HG03159 (cell line): ENCODE measurements around the gene PPFIBP2.

ENCODE experiments used
- ATAC-seq: cut with Tn5 transposase; IDR thresholded peaks from one replicate; pipeline ENCODE4 v1.9.1; 2021; ENCODE audit warnings: mild to moderate bottlenecking, moderate library complexity; ENCODE audit not compliant: unreplicated experiment

PPFIBP2 gene

DNA sequence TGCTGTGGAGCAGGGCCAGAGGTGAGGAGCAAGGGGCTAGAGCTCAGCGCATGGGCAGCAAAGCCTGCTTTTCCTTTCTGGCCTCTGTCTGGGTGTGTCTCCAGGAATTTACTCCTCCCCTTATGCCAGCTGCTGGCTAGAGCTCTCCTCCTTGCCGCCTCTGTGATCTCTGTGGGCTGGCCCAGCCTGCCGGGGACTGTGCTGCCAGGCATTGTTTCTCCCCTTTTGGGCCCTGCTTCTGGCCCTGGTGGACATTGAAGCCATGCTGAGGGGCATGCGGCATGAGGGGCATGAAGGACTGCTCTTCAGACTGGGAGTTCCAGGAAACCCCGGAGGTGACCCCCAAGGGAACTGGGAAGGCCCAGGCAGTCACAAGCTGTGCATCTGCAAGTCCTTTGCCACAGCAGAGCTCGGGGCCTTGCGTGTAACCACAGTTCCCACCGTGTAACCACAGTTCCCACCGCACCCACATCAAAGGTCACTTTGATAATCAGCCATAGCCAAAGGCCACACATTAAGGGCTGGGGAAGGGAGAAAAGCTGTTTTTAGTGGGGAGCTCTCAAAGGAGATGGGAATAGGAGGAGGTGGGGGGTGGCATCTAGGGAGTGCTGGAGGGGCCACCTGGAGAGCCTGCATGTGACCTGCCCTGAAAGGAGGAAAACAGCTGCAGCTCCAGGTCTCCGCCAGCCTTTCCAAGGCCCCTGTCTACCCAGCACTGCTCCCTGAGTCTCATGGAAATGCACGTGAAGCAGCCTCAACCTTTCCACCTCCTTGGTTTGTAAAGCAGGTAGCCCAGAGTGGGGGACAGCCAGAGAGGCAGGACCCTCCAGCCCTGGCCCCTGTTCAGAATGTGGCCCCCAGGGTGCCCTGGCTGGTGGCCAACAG is 62.3 kb downstream of the PPFIBP2 start:
- no peak for ATAC-seq

DNA sequence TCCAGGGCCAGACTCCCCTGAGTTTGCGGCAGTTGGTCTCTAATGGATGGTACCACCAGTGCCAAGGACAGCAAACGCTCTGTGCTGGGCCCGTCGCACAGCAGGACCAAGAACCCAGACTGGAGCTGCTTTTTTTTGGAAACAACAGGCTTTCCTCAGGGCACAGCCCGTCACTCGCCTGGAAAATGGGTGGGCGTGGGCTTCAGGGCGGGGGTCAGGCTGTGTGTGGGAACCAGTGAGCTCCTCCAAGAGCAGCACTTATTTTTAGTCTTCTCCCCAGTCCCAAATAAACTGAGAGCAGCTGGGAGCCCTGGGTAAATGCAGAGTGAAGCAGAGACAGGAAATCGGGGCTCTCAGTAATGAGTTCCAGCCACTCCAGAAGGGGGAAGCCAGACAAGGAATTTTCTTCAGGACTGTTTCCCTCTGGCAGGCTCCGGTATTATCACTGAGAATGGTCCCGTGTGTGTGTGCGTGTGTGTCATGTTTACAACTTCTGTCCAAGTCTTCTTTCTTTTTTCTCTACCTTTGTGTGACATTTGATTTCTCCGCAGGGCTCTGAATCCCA is 63.0 kb downstream of the PPFIBP2 start:
- no peak for ATAC-seq

DNA sequence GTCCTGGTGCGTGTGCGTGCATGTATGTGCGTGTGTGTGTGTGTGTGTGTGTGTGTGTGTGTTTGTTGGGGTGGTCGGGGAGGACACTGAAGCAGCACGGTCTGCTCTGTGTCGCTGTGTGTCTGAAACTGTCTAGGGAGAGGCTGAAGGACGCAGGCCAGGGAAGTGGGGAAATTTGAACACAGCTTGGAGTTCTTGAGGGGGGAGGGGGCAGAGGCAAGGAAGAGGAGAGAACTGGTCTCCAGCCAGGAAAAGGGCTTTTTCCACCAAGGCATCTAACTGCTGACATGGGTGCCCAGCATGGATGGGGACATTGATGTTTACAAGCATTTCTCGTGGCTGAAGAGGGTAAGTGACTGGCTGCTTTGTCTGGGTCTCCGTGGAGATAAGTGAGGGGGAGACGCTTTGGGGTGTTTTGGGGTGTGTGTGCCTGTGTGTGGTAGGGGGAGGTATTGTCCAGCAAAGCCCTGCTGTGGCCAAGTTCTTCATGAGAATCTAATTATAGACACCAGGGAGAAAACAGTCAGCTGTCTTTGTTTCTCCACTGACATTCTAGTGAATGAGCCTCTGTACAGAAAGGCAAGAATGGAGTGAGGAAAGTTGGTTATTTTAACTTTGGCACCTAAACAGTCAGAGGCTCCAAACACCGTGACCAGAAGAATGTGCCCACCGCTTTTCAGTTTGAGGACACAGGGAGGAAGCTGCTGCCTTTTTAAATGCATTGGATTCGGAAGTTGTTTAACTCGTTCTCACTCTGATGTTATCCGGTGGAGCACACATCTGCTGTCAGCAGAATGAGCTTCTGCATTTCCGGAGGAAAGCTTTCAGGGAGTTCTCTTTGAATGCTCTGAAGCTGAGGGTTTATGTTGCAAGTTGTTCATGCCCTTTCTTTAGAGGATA is 63.7 kb downstream of the PPFIBP2 start:
- no peak for ATAC-seq

DNA sequence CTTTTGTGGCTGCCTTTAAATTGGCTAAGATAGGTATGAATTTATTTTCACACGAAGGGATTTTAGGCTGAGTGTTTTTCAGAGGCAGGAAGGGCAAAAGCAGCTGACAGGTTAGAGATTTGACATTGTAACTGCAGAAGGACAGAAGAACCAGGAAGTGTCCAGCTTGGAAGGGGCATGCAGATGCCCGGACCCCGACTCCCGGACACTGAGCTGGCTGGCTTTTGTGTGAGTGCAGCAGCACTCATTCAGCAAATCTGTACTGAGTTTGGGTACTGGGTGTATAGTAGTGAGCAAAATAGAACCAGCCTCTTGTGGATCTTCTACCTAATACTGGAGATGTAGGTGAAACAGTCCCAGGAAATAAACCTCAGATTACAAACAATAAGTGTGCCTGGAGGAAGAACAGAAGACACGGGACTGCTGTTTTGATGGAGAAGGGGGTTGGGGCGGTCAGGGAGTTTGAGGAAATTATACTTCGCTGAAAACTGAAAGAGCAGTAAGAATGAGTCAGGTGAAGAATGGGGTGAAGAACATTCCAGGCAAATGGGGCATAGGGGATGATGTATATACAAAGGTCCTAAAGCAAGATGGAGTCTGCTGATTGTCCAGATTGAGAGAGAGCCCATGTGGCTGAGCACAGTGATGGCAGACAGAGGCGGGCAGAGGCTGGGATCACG is 64.6 kb downstream of the PPFIBP2 start:
- ATAC-seq = no peak

DNA sequence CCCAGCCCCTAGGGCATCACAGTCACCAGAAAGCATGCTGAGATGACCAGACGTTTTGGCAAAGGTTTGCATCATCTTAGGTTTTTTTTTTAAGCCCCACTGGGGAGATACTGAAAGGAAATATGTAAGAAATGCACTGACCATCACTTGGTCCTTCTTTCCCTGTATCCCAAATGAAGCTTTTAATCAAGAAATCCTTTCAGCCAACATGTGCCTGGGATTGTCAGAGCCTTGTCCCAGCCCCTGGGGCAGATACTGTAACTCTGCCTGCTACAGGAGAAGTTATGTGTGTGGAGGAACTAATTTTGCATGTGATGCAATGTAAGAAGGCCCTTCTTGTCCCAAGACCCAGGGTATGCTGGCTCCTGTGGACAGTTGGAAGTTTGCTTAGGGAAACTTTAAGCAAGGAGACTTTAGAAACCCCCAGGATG is 65.6 kb downstream of the PPFIBP2 start:
- no peak for ATAC-seq

DNA sequence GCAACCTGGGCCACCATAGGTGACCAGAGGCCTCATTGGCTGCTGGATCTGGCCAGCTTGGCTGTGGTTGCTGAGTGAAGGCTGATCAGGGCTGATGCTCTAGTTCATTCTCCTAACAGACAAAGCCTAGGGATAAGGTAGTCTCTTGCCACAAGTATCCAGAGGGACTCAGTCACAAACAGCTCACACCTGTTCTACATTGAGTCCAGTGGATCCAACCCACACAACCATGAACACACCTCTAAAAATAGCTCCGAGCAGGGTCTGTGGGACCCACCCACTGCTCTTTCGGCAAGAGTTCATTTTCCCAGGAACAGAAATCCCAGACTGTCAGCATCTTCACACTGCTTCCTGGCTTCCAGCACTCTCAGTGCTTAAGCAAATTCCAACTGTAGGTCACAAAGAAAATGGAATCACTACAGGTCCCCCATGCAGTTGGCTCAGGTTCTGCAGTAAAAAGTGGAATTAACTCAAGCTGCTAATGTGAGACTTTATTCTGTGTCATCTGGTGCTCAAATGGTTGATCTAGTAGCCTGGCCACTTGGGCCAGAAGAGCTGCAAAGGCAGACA is 67.3 kb downstream of the PPFIBP2 start:
- ATAC-seq = no peak

DNA sequence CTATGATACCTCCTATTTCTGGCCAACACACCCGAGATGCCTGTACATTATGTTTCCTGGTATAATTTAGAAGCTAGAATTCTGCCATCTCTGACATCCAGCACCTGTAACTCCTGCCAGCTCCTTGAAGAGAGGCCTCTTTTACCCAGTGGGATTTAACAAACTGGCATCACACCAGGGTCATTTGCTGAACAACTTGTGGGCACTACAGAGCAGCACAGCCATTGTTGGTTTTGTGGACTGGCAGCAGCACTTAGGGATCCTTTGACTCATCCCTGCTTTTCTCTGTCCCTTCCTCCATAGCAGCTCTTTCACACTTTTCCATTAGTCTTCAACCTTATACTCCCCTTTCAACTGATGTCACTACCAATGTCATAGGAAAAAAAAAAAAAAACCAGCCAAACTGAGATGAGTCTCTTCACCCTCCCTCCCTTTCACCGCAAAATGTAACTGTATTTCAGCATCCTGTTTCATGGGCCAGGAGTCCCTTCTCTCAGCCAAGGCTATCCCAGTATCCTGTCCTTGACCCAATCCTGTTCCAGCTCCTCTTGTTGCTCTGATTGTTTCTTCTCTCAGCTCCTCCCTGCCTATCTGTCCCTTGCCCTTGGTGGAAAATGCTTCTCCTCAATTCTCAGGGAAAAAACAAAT is 68.7 kb downstream of the PPFIBP2 start:
- ATAC-seq = no peak

DNA sequence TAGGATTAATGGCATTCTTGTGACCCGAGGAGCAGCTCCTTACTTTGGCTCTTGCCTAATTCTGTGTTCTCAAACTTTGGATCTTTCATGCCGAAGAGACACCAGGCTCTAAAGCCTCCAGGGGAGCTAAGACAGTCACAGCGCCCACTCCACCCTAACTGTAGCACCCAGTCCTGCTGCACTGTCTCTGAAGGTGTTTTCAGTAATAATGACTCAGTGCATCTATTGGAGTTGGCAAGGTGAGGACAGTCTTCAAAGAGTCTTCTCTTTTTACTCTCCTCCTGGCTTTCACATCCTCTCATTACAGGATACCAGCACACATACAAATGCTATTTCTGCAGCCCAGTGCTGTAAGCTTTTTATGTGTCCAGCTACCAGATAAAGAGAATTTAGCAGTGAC is 69.4 kb downstream of the PPFIBP2 start:
- ATAC-seq = no peak

DNA sequence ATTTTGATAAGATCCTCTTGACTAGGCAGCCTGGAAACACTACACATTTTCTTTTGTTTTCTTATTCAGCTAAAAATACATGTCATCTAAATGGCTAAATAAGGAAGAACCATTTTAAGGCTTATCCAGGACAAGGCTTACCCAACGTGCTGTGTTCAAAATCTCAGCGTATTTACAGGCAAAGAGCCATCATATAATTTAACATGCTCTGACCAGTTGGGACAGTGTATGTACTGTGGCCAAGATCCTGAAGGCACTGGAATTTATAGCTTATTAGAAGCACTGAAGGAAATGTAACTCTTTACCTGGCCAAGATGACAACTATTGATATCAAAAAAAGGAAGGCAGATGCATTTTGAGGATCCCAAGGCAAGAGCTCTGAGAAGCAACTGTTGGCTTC is 71.1 kb downstream of the PPFIBP2 start:
- ATAC-seq = no peak

DNA sequence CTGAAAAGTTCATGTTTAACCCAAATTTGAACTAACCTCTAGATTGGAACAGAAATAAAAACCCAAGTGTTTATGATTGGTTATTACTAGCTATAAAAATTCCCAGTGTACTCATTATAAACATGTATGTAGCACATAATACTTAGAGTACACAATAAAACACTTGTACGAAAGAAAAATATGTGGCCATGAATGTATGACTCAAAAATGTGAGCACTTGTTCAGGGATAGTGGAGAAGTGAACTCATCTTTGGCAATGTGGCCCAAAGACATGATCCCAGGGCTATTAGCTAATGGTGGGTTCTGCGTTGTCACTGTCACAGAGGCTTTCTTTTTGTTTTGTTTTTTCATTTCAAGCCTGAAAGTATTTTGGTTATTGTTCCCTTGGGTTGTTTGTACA is 72.0 kb downstream of the PPFIBP2 start:
- ATAC-seq = no peak

DNA sequence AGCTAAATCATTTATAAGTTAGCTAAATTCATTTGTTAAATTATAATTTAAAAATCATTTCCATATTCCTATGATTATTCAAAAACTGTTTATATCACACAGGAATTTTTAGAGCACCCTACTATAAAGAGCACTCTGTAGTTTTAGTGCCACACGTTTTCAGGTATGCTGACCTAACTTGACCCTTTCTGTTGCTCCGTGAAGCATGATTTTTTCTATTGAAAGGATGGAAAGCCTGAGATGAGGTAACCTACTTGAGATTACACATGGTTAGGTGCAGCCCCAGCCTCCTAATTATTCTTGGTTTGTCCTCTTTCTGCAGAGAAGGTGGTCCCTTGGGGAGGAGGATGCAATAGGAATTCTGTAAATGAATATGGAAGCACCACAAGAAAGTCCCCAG is 72.6 kb downstream of the PPFIBP2 start:
- no peak for ATAC-seq

DNA sequence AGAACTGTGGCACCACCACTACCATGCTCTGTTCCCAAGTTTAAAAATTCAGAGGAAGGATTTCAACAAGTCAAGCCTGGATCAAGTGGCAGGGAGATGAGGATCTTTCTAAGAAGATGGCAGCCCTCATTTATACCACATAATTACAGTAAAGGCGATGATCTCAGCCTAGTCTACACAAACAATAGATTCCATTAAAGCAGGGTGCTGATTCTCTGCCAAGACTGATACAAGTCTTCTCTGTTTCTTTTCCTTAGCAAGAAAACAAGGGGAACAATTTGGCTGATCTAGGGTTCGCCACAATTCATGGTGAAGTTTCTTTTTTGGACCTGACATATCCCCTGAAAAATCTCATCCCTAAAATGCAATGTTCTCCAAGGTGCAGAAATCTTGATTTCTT is 73.9 kb downstream of the PPFIBP2 start:
- ATAC-seq = no peak

DNA sequence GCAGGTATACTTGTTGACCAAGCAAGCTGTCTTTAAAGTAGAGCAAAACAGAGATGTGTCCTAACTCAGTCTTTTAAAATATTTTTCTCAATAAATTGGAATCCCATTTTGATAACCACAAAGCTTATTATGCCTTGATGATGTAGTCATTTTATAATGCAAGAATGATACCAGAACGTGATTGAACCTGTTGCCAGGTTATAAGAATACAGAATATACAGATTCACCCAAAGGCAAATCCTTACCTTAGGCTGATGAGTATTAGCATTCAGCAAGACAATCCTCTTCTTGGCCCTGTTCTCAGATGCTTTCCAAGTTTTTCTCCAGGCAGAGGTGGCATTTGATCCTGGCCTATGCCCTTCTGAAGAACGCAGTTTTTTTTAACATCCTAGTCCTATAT is 76.1 kb downstream of the PPFIBP2 start:
- no peak for ATAC-seq

DNA sequence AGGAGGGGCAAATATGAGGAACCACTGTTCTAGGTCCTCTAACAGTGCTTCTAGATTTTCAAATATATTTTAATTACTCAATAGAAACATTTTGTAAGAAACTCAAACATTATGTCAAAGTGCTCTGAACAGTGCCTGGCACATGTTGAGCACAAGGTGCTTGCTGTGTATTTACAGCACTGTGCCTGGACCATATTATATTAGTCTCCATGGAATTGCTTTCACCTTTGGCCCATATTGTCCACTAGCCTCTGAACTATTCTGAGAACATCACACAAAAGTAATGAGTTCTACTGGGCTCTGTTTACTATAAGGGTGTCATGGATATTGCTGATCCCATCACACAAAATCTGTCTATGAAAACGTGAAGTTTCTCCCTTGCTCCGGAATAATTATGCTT is 76.7 kb downstream of the PPFIBP2 start:
- no peak for ATAC-seq

DNA sequence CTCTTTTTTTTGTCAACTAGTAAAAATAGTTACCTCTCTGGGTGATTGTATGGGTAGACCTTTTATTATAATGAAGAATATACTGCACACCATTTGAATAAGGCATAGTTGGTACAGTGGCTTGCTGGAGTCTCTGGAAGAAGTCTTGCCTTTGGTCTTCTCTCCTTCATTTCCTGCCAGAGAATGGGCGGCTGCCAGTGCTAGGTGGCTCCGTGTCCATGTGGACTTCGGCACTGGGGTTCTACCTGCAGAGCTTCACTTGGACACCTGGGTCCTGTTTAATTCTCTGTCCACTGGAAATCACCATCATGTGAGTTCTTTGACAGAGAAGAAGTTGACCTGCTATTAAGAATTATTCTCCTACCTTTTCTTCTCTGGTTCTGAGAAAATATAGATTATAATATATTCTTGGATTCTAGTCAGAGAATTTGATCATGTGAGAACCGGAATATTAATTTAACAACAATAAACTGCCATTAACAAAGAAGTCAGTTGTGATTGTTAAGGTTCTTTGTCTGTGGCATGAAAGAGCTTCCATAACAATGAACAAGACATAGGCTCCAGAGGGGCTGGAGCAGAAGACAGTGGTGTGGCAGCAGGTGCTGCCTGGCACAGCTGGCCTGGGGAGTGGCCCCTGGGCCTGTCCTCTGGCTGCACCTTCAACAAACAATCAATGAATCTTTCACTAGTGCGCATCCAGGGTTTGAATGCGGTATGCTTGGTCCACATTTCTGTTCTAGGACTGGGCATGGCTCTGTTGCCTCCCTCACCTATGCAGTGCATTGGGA is 77.5 kb downstream of the PPFIBP2 start:
- ATAC-seq = no peak

DNA sequence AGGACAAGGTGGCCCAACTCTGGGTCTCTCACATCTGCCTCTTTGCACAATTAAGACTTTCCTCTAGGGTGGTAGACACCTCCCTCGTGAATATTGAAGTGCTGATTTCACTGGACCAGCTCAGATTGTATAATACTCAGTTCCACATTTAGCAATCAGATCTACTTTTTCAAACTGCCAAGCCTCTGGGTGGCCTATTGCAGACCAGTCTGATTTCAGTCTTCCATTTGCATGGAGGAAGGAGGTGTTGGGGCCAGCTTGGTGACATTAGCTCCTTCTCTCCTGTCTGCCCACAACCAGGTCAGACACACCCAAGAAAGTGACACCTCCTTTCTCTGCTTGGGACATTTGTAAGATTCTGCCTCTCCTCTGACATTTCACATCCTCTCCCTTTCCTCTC is 78.2 kb downstream of the PPFIBP2 start:
- no peak for ATAC-seq

DNA sequence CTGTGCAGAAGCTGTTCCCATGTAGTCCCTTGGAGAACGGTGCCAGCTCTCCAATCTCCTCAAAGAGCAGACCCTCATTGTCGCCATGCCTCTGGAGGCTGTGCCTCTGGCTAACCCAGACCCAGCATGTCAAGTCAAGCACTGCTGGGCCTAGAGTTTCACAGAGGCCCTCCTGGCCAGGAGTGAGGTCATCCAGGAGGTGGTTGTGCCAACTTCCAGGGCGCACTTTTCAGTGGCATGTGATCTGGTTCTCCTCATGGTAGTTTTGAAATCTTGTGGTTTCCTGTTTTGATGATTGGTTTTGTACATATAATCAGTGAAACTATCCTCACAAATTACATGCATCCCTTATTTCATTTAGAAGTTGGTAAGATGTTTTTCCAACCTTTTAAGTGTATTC is 78.9 kb downstream of the PPFIBP2 start:
- ATAC-seq = no peak

DNA sequence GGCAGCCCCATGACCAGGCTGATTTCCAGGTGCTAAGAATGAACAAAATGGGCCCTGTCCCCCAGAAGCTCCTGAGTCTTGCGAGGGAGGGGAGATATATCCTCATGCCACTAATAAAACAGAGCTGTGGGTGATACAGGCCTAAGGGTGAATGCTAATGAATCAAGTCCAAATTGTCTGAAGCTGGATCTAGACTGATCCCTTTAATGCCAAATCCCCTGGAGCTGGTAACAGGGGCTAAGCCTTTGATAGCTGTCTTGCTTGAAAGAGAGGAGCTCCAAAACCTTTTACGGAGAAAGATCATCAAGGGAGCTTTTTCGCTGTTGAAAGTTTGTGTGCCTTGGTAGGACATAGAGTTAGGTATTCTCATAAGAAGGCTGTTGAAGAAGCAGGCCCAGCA is 79.7 kb downstream of the PPFIBP2 start:
- no peak for ATAC-seq
